H1 (cell line): ENCODE data around the gene APBA2. TPM values are rescaled to one million over a fixed set of nuclear protein-coding genes. Genes with fewer than 3 reads are reported as not detected.

ENCODE experiments used
- CTCF ChIA-PET: fragments of 300-600 bp; sonication (Branson Sonifier 250); formaldehyde crosslinking; loops from one replicate; lab custom pipeline; 2021; ENCODE audit not compliant: partially characterized antibody; lab: Charles Lee
- POLR2A ChIA-PET: fragments of 300-600 bp; sonication (Branson Sonifier 250); formaldehyde crosslinking; loops from one replicate; lab custom pipeline; 2021; ENCODE audit warnings: inconsistent platforms; ENCODE audit not compliant: partially characterized antibody; lab: Charles Lee
- DNase-seq, 2 experiments: peaks; one replicate each; pipeline versions ENCODE4 v3.0.0 to v3.0.0-alpha.2; 2010 to 2022; ENCODE audit warnings: low spot score in 2 of 2, low read depth in 1 of 2, mixed read lengths in 1 of 2
- FAIRE-seq: peaks from 2 replicates; lab custom pipeline; 2011; peaks lifted over from hg19 to GRCh38; lab: Jason Lieb, UNC
- H2AFZ ChIP-seq: 2 replicates; pipeline ENCODE4 v1.8.1; 2012; ENCODE audit warnings: low read length, inconsistent platforms
- H2AK5ac ChIP-seq: 2 replicates; pipeline ENCODE4 v1.6.1; 2013; ENCODE audit warnings: low read depth, low read length
- H2BK120ac ChIP-seq: replicated peaks from 2 replicates; pipeline ENCODE3; 2013; ENCODE audit warnings: low read depth, low read length, inconsistent platforms
- H2BK12ac ChIP-seq: 2 replicates; pipeline ENCODE4 v1.6.1; 2013; ENCODE audit warnings: low read depth, low read length
- H2BK15ac ChIP-seq: 2 replicates; pipeline ENCODE4 v1.6.1; 2013; ENCODE audit warnings: low read length
- H2BK20ac ChIP-seq: 2 replicates; pipeline ENCODE4 v1.6.1; 2013; ENCODE audit warnings: low read length
- H2BK5ac ChIP-seq: 2 replicates; pipeline ENCODE4 v1.6.1; 2013; ENCODE audit warnings: low read depth, low read length
- H3K14ac ChIP-seq: 2 replicates; pipeline ENCODE4 v1.6.1; 2013; ENCODE audit warnings: inconsistent platforms; ENCODE audit not compliant: insufficient read length
- H3K18ac ChIP-seq: 2 replicates; pipeline ENCODE4 v1.6.1; 2013; ENCODE audit warnings: low read length; ENCODE audit errors: extremely low read depth
- H3K23ac ChIP-seq: 2 replicates; pipeline ENCODE4 v1.6.1; 2013; ENCODE audit warnings: inconsistent platforms; ENCODE audit not compliant: insufficient read length
- H3K23me2 ChIP-seq: 2 replicates; pipeline ENCODE4 v1.6.1; 2013; ENCODE audit warnings: low read depth, low read length
- H3K27ac ChIP-seq: 2 replicates; pipeline ENCODE4 v1.6.1; 2011; ENCODE audit warnings: low read depth, low read length, inconsistent platforms
- H3K27me3 ChIP-seq, 4 experiments: replicated peaks in 1 of 4; 1 replicate in 1 of 4; 2 replicates in 3 of 4; pipeline versions ENCODE4 v1.6.1 to v1.8.1; 2011 to 2013; ENCODE audit warnings: low read length in 3 of 4, mild to moderate bottlenecking in 3 of 4, inconsistent platforms in 2 of 4, mixed read lengths in 2 of 4, moderate library complexity in 1 of 4; ENCODE audit not compliant: control insufficient read depth in 3 of 4, insufficient read depth in 3 of 4; ENCODE audit errors: extremely low read depth in 1 of 4
- H3K36me3 ChIP-seq, 4 experiments: 2 replicates each; pipeline versions ENCODE4 v1.6.1 to v1.8.1; 2011 to 2013; ENCODE audit warnings: mild to moderate bottlenecking in 4 of 4, low read length in 3 of 4, moderate library complexity in 2 of 4, control low read depth in 1 of 4, inconsistent platforms in 1 of 4; ENCODE audit not compliant: insufficient read depth in 4 of 4, control insufficient read depth in 2 of 4
- H3K4ac ChIP-seq: replicated peaks from 2 replicates; pipeline ENCODE3; 2013; ENCODE audit warnings: low read length, low read depth, mixed read lengths, inconsistent platforms; ENCODE audit not compliant: insufficient read length
- H3K4me1 ChIP-seq, 4 experiments: replicated peaks in 1 of 4; 1 replicate in 1 of 4; 2 replicates in 3 of 4; pipeline versions ENCODE4 v1.6.1 to v1.8.1; 2011 to 2013; ENCODE audit warnings: low read length in 3 of 4, inconsistent platforms in 2 of 4, mixed read lengths in 1 of 4; ENCODE audit not compliant: insufficient read depth in 4 of 4, control insufficient read depth in 3 of 4
- H3K4me2 ChIP-seq, 2 experiments: 2 replicates each; pipeline versions ENCODE4 v1.6.1 to v1.8.1; 2011 to 2013; ENCODE audit warnings: low read depth in 2 of 2, low read length in 2 of 2, control low read depth in 1 of 2, inconsistent platforms in 1 of 2, mild to moderate bottlenecking in 1 of 2; ENCODE audit not compliant: insufficient read depth in 1 of 2
- H3K4me3 ChIP-seq, 4 experiments: fragments of 200-600, 300-600 bp in 1 of 4; sonication (generic), shearing (Covaris generic), sonication (Bioruptor Twin) in 1 of 4; 2 replicates each; pipeline versions ENCODE4 v1.5.1 to v1.8.1; 2011 to 2016; ENCODE audit warnings: low read length in 4 of 4, low read depth in 3 of 4, control low read depth in 2 of 4, inconsistent platforms in 2 of 4, mild to moderate bottlenecking in 2 of 4, mixed read lengths in 1 of 4, moderate library complexity in 1 of 4; ENCODE audit not compliant: insufficient read depth in 2 of 4; ENCODE audit errors: extremely low read depth in 1 of 4
- H3K56ac ChIP-seq: replicated peaks from 2 replicates; pipeline ENCODE3; 2013; ENCODE audit warnings: low read depth, mild to moderate bottlenecking, mixed read lengths, low read length, inconsistent platforms; ENCODE audit not compliant: insufficient read length
- H3K79me1 ChIP-seq: 2 replicates; pipeline ENCODE4 v1.6.1; 2013; ENCODE audit warnings: low read depth, low read length, control low read depth
- H3K79me2 ChIP-seq, 2 experiments: 2 replicates each; pipeline versions ENCODE4 v1.6.1 to v1.8.1; 2012 to 2013; ENCODE audit warnings: low read length in 2 of 2, mild to moderate bottlenecking in 2 of 2, inconsistent platforms in 1 of 2; ENCODE audit not compliant: insufficient read depth in 2 of 2, control insufficient read depth in 1 of 2
- H3K9ac ChIP-seq, 4 experiments: replicated peaks in 1 of 4; 1 replicate in 1 of 4; 2 replicates in 3 of 4; pipeline versions ENCODE4 v1.6.1 to v1.8.1; 2011 to 2013; ENCODE audit warnings: low read depth in 3 of 4, low read length in 3 of 4, control low read depth in 2 of 4, mild to moderate bottlenecking in 2 of 4, moderate library complexity in 2 of 4, inconsistent platforms in 1 of 4; ENCODE audit errors: extremely low read depth in 1 of 4
- H3K9me3 ChIP-seq, 2 experiments: 2 replicates each; pipeline versions ENCODE4 v1.6.1 to v1.8.1; 2012 to 2013; ENCODE audit warnings: mild to moderate bottlenecking in 2 of 2, moderate library complexity in 2 of 2, control low read depth in 1 of 2, inconsistent platforms in 1 of 2, low read depth in 1 of 2, low read length in 1 of 2, mixed read lengths in 1 of 2; ENCODE audit not compliant: insufficient read depth in 2 of 2
- H4K20me1 ChIP-seq, 2 experiments: replicated peaks in 1 of 2; 2 replicates each; pipeline versions ENCODE3 to v1.8.1; 2011 to 2013; ENCODE audit warnings: inconsistent platforms in 2 of 2, low read length in 2 of 2, mild to moderate bottlenecking in 1 of 2; ENCODE audit not compliant: insufficient read depth in 2 of 2, control insufficient read depth in 1 of 2
- H4K5ac ChIP-seq: 2 replicates; pipeline ENCODE4 v1.6.1; 2013; ENCODE audit warnings: low read length, low read depth, mixed read lengths, inconsistent platforms; ENCODE audit not compliant: insufficient read length
- H4K8ac ChIP-seq: 2 replicates; pipeline ENCODE4 v1.8.0; 2013; ENCODE audit warnings: mild to moderate bottlenecking, moderate library complexity, low read length, inconsistent platforms; ENCODE audit not compliant: insufficient read depth; ENCODE audit errors: extremely low read depth
- H4K91ac ChIP-seq: replicated peaks from 2 replicates; pipeline ENCODE3; 2013; ENCODE audit warnings: low read length, mixed read lengths, inconsistent platforms; ENCODE audit not compliant: insufficient read length
- BRCA1 ChIP-seq: IDR thresholded peaks from 2 replicates; pipeline ENCODE4 v1.6.1; 2012; ENCODE audit warnings: low read depth, low read length, improper control_type of control experiment
- CEBPB ChIP-seq: IDR thresholded peaks from 2 replicates; pipeline ENCODE4 v1.6.1; 2012; ENCODE audit warnings: low read depth, low read length
- CREB1 ChIP-seq: IDR thresholded peaks from 2 replicates; pipeline ENCODE4 v1.6.1; 2012; ENCODE audit warnings: inconsistent platforms
- GABPA ChIP-seq: IDR thresholded peaks from 2 replicates; pipeline ENCODE4 v1.6.1; 2011; ENCODE audit warnings: mild to moderate bottlenecking, low read length, moderate library complexity, borderline replicate concordance; ENCODE audit not compliant: insufficient read depth
- JUND ChIP-seq: IDR thresholded peaks from 2 replicates; pipeline ENCODE4 v1.6.1; 2011; ENCODE audit warnings: mild to moderate bottlenecking, improper control_type of control experiment, low read length
- KDM1A ChIP-seq: fragments of 200-600, 300-600 bp; sonication (generic); IDR thresholded peaks from 2 replicates; pipeline ENCODE4 v1.7.1; 2016; ENCODE audit warnings: mild to moderate bottlenecking, low read length, borderline replicate concordance
- NANOG ChIP-seq: IDR thresholded peaks from 2 replicates; pipeline ENCODE4 v1.6.1; 2011; ENCODE audit warnings: low read length, low read depth, mild to moderate bottlenecking, inconsistent platforms; ENCODE audit not compliant: insufficient read depth, poor library complexity, severe bottlenecking
- NRF1 ChIP-seq: IDR thresholded peaks from 2 replicates; pipeline ENCODE4 v1.6.1; 2011; ENCODE audit warnings: mild to moderate bottlenecking, low read depth, low read length, improper control_type of control experiment
- POLR2A ChIP-seq, 2 experiments: IDR thresholded peaks; 1 replicate in 1 of 2; 2 replicates in 1 of 2; pipeline ENCODE4 v1.6.1; 2011; ENCODE audit warnings: low read depth in 2 of 2, low read length in 2 of 2, mild to moderate bottlenecking in 2 of 2; ENCODE audit errors: control extremely low read depth in 1 of 2
- POLR2AphosphoS5 ChIP-seq: IDR thresholded peaks from 2 replicates; pipeline ENCODE4 v1.6.1; 2011; ENCODE audit warnings: low read depth, low read length
- RNF2 ChIP-seq: fragments of 200-900, 300-1000 bp; sonication (generic); IDR thresholded peaks from 2 replicates; pipeline ENCODE4 v1.7.1; 2016; ENCODE audit warnings: borderline replicate concordance, low read depth, mild to moderate bottlenecking, antibody characterized with exemption, low read length; ENCODE audit not compliant: poor library complexity, severe bottlenecking; ENCODE audit errors: missing control alignments
- SIN3A ChIP-seq, 2 experiments: IDR thresholded peaks in 1 of 2; conservative IDR thresholded peaks in 1 of 2; 2 replicates each; pipeline ENCODE4 v1.6.1; 2011 to 2012; ENCODE audit warnings: low read length in 2 of 2, improper control_type of control experiment in 1 of 2, low read depth in 1 of 2, mild to moderate bottlenecking in 1 of 2
- SRF ChIP-seq: IDR thresholded peaks from 2 replicates; pipeline ENCODE4 v1.6.1; 2011; ENCODE audit warnings: mild to moderate bottlenecking, low read depth, low read length, moderate library complexity
- YY1 ChIP-seq: IDR thresholded peaks from 2 replicates; pipeline ENCODE4 v1.6.1; 2011; ENCODE audit warnings: low read depth, mild to moderate bottlenecking, low read length
- ZNF274 ChIP-seq: IDR thresholded peaks from 2 replicates; pipeline ENCODE4 v1.7.0; 2012; ENCODE audit warnings: low read length, borderline replicate concordance; ENCODE audit errors: extremely low read depth
- WGBS, 2 experiments: shearing (Covaris generic) in 1 of 2; methylation state at CpG; one replicate each; pipeline versions ENCODE4 v1.1.6 to v1.1.7; 2013 to 2015; ENCODE audit warnings: low lambda C conversion rate in 2 of 2, mixed read lengths in 2 of 2, inconsistent platforms in 1 of 2, low coverage in 1 of 2, missing lambda C conversion rate in 1 of 2; ENCODE audit not compliant: insufficient replicate concordance in 2 of 2, insufficient coverage in 1 of 2, insufficient read length in 1 of 2; ENCODE audit errors: extremely low coverage in 1 of 2, missing lambda C conversion rate in 1 of 2; 5-methylcytosine and 5-hydroxymethylcytosine counted together
- polyA plus RNA-seq, 7 experiments: library from polyadenylated mRNA; depleted of rRNA in 3 of 7; stranded (reverse) in 5 of 7; unstranded in 2 of 7; fragments of >200 nt in 5 of 7; fragments of 200-250 nt in 2 of 7; gene quantifications; 1 replicate in 5 of 7; 2 replicates in 1 of 7; 4 replicates in 1 of 7; pipeline versions ENCODE4 v1.2.1 to v1.2.3, GENCODE V29; 2011 to 2013; ENCODE audit warnings: missing spikeins in 2 of 7, mixed read lengths in 2 of 7
- total RNA-seq: library from RNA; stranded (reverse); fragmentation: NEBNext Ultra II Directional; extraction: Animal tissue kit (Norgen Biotek cat#: 25700); gene quantifications from 2 replicates; pipeline ENCODE4 v1.2.1, GENCODE V29; 2021

APBA2 gene
- total and polyA plus RNA-seq, 2 of the 8 experiments (the other 6 are each of a cell fraction or from before 2014, with no cell fraction given), result 15.5 to 19.0 TPM

DNA sequence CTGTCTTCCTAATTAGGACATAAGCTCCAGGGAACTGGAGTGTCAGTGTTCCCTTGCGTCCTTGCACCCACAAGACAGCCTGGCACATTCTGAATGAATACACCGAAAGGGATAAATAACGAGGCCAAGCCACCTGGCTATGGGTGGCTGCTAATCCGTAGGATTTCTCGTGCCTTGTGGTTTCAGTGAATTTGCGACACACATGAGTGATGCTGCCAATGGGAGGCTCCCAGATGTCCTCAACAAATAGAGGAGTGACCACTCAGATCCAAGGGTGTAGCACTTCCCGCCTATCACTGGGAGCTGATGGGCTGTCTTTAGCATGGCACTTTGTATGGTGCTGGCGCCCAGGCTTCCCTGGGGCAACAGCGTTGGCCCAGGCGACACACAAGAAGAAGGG, 43.4 kb downstream of the APBA2 start:
- Histone ChIP-seq H3K14ac (no peak overlapping the region), H3K79me2 (no peaks in the 10 kb centered on the region), H3K27ac (no peak overlapping the region), H3K56ac (no peak overlapping the region), H4K91ac (no peak overlapping the region), H3K23ac (no peak overlapping the region), H2BK5ac (no peak overlapping the region), H2AK5ac (no peak overlapping the region), H3K27me3 (no peaks in the 10 kb centered on the region), H4K5ac (no peak overlapping the region), H3K4me1 (peaks cover 0 to 3% (median 1%) of the 10 kb centered on the region in 4 experiments; a peak in 2 of 7 replicates), H2BK20ac (no peak overlapping the region), H4K8ac (no peak overlapping the region), H2BK15ac (no peak overlapping the region), H2BK12ac (no peak overlapping the region), H3K18ac (no peak overlapping the region), H2AFZ (no peak overlapping the region), H3K4me2 (no peak overlapping the region), H2BK120ac (no peak overlapping the region), H3K9me3 (peaks cover 0 to 2% of the 10 kb centered on the region in 2 experiments; a peak in 1 of 4 replicates), H3K79me1 (no peaks in the 10 kb centered on the region), H3K4ac (no peak overlapping the region), H3K9ac (no peak overlapping the region), H3K23me2 (no peaks in the 10 kb centered on the region), H4K20me1 (no peaks in the 10 kb centered on the region), H3K36me3 (no peaks in the 10 kb centered on the region), H3K4me3 (no peak overlapping the region)
- FAIRE-seq, result no peak
- DNase-seq, result no peak
- WGBS, 2 experiments, result 96% methylated on average over 10 of the region's 10 CpGs; no CpG with 5 or more reads in 1 of the 2 experiments
- ChIA-PET POLR2A (interaction anchor here (1.8 kb wide), 1 partner anchor 10 kb away, joined by 4 read pairs; no protein-coding TSS in a partner anchor), CTCF (interaction anchor here (1.2 to 2.9 kb wide), 3 partner anchors 8 to 162 kb away, joined by 3 to 22 read pairs (median 3); no protein-coding TSS in a partner anchor)
- TF ChIP-seq ZNF274 (no peak), YY1 (no peak), GABPA (no peak), KDM1A (no peak), BRCA1 (no peak), NANOG (no peak), RNF2 (no peak), JUND (no peak), NRF1 (no peak), SRF (no peak), CREB1 (no peak), POLR2AphosphoS5 (no peak), SIN3A (conservative IDR thresholded peaks at IDR 0.05 in 1 of 2, IDR thresholded peaks at IDR 0.05 in 1 of 2; ENCODE audit: low read depth in 1 of 2, low read length in 2 of 2) (no peak), POLR2A (IDR thresholded peaks at IDR 0.05; ENCODE audit: control extremely low read depth in 1 of 2, low read depth in 2 of 2, low read length in 2 of 2) (no peak), CEBPB (no peak)
